ENCODE data around the gene FEZ2. TPM values are rescaled to one million over a fixed set of nuclear protein-coding genes. Genes with fewer than 3 reads are reported as not detected.

Gene FEZ2
- total and polyA plus RNA-seq, 9 of the 15 experiments (the other 6 are each of a cell fraction or from before 2014, with no cell fraction given): 9.9 to 35.5 (median 20.1) TPM

DNA sequence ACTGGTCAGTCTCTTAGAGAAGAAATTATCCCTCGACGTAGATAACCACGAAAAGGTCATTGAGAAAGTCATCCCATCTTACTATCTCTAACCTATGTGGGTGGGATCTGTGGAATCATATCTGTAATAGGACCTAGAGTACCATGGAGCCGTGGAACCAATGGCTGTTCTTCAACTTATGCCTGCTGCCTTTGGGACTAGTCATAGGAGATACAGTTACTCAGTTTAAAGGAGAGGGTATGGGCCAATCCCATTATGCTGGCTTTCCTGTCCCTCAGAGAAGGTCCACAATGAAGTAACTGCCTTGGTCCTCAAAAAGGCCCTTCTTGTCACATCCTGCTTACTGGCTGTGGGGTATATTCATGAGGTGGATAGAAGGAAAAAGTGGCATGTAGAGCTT is 77.5 kb downstream of the FEZ2 start:
- no TSS peak for BruUV-seq (replicated peaks)
- Histone ChIP-seq H3K4me1 (replicated peaks in 1 of 2; ENCODE audit: control insufficient read depth in 2 of 2, insufficient read depth in 2 of 2, low read length in 2 of 2) (no peaks in the 10 kb centered on the region), H3K27ac (ENCODE audit: extremely low read depth, low read depth, low read length) (no peak overlapping the region), H3K27me3 (ENCODE audit: control insufficient read depth in 2 of 2, insufficient read depth in 2 of 2, low read length in 2 of 2) (peaks cover 0 to 10% of the 10 kb centered on the region in 2 experiments; a peak in 2 of 5 replicates), H4K20me1 (replicated peaks; ENCODE audit: control insufficient read depth, insufficient read depth, low read length) (no peaks in the 10 kb centered on the region), H2AFZ (ENCODE audit: low read depth, low read length) (no peak overlapping the region), H3K9me1 (ENCODE audit: control insufficient read depth, insufficient read depth, low read length) (no peaks in the 10 kb centered on the region), H3K36me3 (ENCODE audit: control insufficient read depth, insufficient read depth, low read length) (no peaks in the 10 kb centered on the region), H3K79me2 (ENCODE audit: control insufficient read depth, insufficient read depth, low read length) (no peaks in the 10 kb centered on the region), H3K9me3 (replicated peaks; ENCODE audit: control insufficient read depth, insufficient read depth, low read depth, low read length) (no peaks in the 10 kb centered on the region), H3K4me3 (no peak overlapping the region), H3K4me2 (ENCODE audit: insufficient read depth, low read length) (no peak overlapping the region), H3K9ac (ENCODE audit: insufficient read depth in 1 of 2, low read depth in 2 of 2, low read length in 2 of 2) (no peak overlapping the region)
- POLR2A ChIA-PET: interaction anchor here (0.9 kb wide), 1 partner anchor 119 kb away, joined by 3 read pairs; no protein-coding TSS in a partner anchor
- CTCF ChIA-PET (ENCODE audit: low intra/inter-chr PET ratio): no interaction called here
- in situ Hi-C loops (cut with MboI): no loop called here
- 6% methylated on average over 4 of the region's 4 CpGs for WGBS (ENCODE audit: insufficient coverage, low coverage, missing lambda C conversion rate)
- no peak for DNase-seq (ENCODE audit: extremely low read depth in 1 of 4, low spot score in 3 of 4)
- ATAC-seq: no peak
- TF ChIP-seq KAT8 (IDR thresholded peaks at IDR 0.05; ENCODE audit: low read depth): no peak
- no peak for TF ChIP-seq ZNF644 (tag; IDR thresholded peaks at IDR 0.05; ENCODE audit: low read depth)
- TF ChIP-seq FOSL1 (tag; conservative IDR thresholded peaks at IDR 0.05): no peak
- TF ChIP-seq, protein P1, sequence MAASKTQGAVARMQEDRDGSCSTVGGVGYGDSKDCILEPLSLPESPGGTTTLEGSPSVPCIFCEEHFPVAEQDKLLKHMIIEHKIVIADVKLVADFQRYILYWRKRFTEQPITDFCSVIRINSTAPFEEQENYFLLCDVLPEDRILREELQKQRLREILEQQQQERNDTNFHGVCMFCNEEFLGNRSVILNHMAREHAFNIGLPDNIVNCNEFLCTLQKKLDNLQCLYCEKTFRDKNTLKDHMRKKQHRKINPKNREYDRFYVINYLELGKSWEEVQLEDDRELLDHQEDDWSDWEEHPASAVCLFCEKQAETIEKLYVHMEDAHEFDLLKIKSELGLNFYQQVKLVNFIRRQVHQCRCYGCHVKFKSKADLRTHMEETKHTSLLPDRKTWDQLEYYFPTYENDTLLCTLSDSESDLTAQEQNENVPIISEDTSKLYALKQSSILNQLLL (CRISPR knock-in tag; IDR thresholded peaks at IDR 0.05; ENCODE audit: borderline replicate concordance): no peak
- no peak for TF ChIP-seq ETV6 (IDR thresholded peaks at IDR 0.05; ENCODE audit: borderline replicate concordance in 1 of 2, low read depth in 2 of 2, low read length in 1 of 2)
- no peak for TF ChIP-seq ETV6 (CRISPR knock-in tag; IDR thresholded peaks at IDR 0.05; ENCODE audit: borderline replicate concordance)
- TF ChIP-seq, protein P2, sequence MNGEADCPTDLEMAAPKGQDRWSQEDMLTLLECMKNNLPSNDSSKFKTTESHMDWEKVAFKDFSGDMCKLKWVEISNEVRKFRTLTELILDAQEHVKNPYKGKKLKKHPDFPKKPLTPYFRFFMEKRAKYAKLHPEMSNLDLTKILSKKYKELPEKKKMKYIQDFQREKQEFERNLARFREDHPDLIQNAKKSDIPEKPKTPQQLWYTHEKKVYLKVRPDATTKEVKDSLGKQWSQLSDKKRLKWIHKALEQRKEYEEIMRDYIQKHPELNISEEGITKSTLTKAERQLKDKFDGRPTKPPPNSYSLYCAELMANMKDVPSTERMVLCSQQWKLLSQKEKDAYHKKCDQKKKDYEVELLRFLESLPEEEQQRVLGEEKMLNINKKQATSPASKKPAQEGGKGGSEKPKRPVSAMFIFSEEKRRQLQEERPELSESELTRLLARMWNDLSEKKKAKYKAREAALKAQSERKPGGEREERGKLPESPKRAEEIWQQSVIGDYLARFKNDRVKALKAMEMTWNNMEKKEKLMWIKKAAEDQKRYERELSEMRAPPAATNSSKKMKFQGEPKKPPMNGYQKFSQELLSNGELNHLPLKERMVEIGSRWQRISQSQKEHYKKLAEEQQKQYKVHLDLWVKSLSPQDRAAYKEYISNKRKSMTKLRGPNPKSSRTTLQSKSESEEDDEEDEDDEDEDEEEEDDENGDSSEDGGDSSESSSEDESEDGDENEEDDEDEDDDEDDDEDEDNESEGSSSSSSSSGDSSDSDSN (IDR thresholded peaks at IDR 0.05; ENCODE audit: borderline replicate concordance in 1 of 2, low read depth in 2 of 2, low read length in 2 of 2): no peak
- FAIRE-seq: no peak
- intact Hi-C loops (cut with micrococcal nuclease): no loop called here

Data from K562 (cell line).